ENCODE data around the gene OSBP.

- TF ChIP-seq CTCF (conservative IDR thresholded peaks at IDR 0.05 in 1 of 2, IDR thresholded peaks at IDR 0.05 in 1 of 2; ENCODE audit: extremely low read depth in 1 of 2, insufficient read depth in 1 of 2, low read depth in 1 of 2, low read length in 2 of 2) (no peak), EZH2 (IDR thresholded peaks at IDR 0.05; ENCODE audit: borderline replicate concordance, low read length) (no peak)
These were observed 63.7 kb downstream of the OSBP start for GRCh38 chr11:59551659-59552521.

Data from mammary epithelial cell (primary cell).